Hematopoietic multipotent progenitor cell treated with erythropoietin and hydrocortisone succinate and interleukin-3 and kit ligand, for 8 days (in vitro differentiated cells): ENCODE data around the gene ARFGAP2.
"Not testable (repeated sequence)": the region's sequence is repeated elsewhere in the genome, so short reads cannot be mapped to it uniquely, and the experiment has no call there.

Source experiments
- DNase-seq: peaks from one replicate; pipeline ENCODE4 v3.0.0-alpha.2; 2015

Gene ARFGAP2

GRCh38 chr11:47176328-47177228, at the start of gene ARFGAP2:
TSS of gene ARFGAP2 (minus strand) at chr11:47176879. CDS start at chr11:47176853, 26 bp downstream.
- DNase-seq: peak; percentile 94

- no peak for DNase-seq
These were observed 49.1 kb upstream of the ARFGAP2 start for GRCh38 chr11:47225552-47226400.

GRCh38 chr11:47222696-47223095, 46.0 kb upstream of the ARFGAP2 start:
- no peak for DNase-seq

- no peak for DNase-seq
These were observed 43.7 kb upstream of the ARFGAP2 start for GRCh38 chr11:47220401-47220821.

GRCh38 chr11:47216121-47216798, 39.6 kb upstream of the ARFGAP2 start:
- peak; percentile 78 for DNase-seq

GRCh38 chr11:47215366-47215910, 38.8 kb upstream of the ARFGAP2 start:
- no peak for DNase-seq

GRCh38 chr11:47213950-47214565, 37.4 kb upstream of the ARFGAP2 start:
- DNase-seq: peak; percentile 96

- no peak for DNase-seq
These were observed 36.3 kb upstream of the ARFGAP2 start for GRCh38 chr11:47212938-47213337.

- no peak for DNase-seq
These were observed 31.9 kb upstream of the ARFGAP2 start for GRCh38 chr11:47208628-47209027.

- not testable (repeated sequence) for DNase-seq
These were observed 31.4 kb upstream of the ARFGAP2 start for GRCh38 chr11:47208008-47208552.

GRCh38 chr11:47207459-47207858, 30.8 kb upstream of the ARFGAP2 start:
- no peak for DNase-seq

- DNase-seq: not testable (repeated sequence)
These were observed 29.9 kb upstream of the ARFGAP2 start for GRCh38 chr11:47206577-47206976.

- no peak for DNase-seq
These were observed 27.9 kb upstream of the ARFGAP2 start for GRCh38 chr11:47204637-47204989.

GRCh38 chr11:47202576-47202975, 25.9 kb upstream of the ARFGAP2 start:
- DNase-seq: no peak

GRCh38 chr11:47201015-47201414, 24.3 kb upstream of the ARFGAP2 start:
- DNase-seq: no peak

- not testable (repeated sequence) for DNase-seq
These were observed 21.5 kb upstream of the ARFGAP2 start for GRCh38 chr11:47198161-47198560.

GRCh38 chr11:47192111-47192510, 15.4 kb upstream of the ARFGAP2 start:
- DNase-seq: peak; percentile 25

- not testable (repeated sequence) for DNase-seq
These were observed 14.5 kb upstream of the ARFGAP2 start for GRCh38 chr11:47191137-47191536.

- no peak for DNase-seq
These were observed 12.6 kb upstream of the ARFGAP2 start for GRCh38 chr11:47189100-47189834.

- no peak for DNase-seq
These were observed 11.6 kb upstream of the ARFGAP2 start for GRCh38 chr11:47188259-47188658.

- DNase-seq: no peak
These were observed 11.0 kb upstream of the ARFGAP2 start for GRCh38 chr11:47187723-47188122.
